ENCODE measurements around the gene CLRN3. TPM values are rescaled to one million over a fixed set of nuclear protein-coding genes. Genes with fewer than 3 reads are reported as not detected.

The CLRN3 gene
- total and polyA plus RNA-seq, 7 donors, result 0.03 TPM; not detected in 6

DNA sequence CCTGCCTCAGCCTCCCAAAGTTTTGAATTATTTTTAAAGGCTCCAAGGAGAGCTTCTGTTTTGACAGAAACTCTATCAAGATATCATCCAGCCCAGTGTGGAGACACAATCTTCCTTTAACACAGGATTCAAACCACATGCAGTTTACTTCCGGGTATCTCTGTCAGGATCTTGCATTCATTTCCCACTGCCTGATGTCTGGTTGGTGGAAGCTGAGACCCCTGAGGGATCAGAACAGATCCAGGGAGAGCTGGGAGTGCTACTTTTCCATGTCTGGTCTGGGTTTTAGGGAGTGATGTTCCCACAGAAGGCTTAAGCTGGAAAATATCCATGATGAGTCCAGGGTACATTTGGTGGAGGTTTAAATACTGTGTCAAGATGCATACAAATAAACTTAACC lies 30.9 kb upstream of the CLRN3 start:
- intact Hi-C loops (cut with DNase I), result no loop called here
- peaks cover 40% of the 10 kb centered on the region for H3K4me1 ChIP-seq

DNA sequence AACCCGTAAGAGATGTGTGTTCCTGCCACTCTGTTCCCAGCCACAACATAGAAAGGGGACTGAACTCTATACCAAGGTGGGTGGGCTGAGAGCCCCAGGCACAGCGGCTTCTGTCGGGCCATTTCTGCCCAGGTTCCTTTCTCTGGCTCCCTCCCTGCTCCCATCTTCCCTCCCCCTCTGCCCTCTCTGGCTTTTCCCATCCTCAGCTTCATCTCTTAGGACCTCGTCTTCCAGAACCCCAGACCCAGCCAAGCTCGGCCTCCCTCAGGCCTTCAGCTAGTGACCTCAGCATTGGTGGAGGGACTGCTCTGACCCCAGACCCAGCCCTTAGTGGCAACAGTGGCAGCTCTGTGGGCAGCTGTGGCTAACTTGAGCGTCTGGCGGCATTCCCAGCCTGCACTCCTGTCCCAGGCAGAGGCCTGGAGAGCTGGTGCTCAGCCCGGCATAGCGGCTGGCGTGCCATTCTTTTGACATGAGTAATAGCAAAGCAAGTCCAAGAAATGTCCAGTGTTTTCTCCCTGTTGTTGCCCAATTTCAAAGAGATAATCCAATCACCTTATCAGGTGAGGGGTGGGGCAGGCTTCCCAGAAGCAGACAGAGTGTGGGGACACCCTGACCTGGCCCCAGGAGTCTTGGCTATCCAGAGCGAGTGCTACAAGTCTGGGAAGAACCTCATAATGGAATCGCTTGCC lies 30.1 kb upstream of the CLRN3 start:
- intact Hi-C loops (cut with DNase I), result no loop called here
- WGBS, 3 donors, result 38 to 55% (median 40%) methylated on average over 12 of the region's 12 CpGs
- Histone ChIP-seq H3K4me1 (peaks cover 47% of the 10 kb centered on the region), H3K27me3 (ENCODE audit: insufficient read depth in 3 of 3, low read length in 2 of 3) (no peaks in the 10 kb centered on the region), H3K36me3 (ENCODE audit: insufficient read depth in 1 of 2, low read depth in 1 of 2) (no peaks in the 10 kb centered on the region), H3K9me3 (no peaks in the 10 kb centered on the region), H3K27ac (peak overlapping the region; percentile 65), H3K4me3 (no peak overlapping the region)
- ATAC-seq (peak; percentile 84 to 90 (median 87)), DNase-seq (peak; percentile 80 to 90)
- TF ChIP-seq, protein P1, sequence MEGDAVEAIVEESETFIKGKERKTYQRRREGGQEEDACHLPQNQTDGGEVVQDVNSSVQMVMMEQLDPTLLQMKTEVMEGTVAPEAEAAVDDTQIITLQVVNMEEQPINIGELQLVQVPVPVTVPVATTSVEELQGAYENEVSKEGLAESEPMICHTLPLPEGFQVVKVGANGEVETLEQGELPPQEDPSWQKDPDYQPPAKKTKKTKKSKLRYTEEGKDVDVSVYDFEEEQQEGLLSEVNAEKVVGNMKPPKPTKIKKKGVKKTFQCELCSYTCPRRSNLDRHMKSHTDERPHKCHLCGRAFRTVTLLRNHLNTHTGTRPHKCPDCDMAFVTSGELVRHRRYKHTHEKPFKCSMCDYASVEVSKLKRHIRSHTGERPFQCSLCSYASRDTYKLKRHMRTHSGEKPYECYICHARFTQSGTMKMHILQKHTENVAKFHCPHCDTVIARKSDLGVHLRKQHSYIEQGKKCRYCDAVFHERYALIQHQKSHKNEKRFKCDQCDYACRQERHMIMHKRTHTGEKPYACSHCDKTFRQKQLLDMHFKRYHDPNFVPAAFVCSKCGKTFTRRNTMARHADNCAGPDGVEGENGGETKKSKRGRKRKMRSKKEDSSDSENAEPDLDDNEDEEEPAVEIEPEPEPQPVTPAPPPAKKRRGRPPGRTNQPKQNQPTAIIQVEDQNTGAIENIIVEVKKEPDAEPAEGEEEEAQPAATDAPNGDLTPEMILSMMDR (IDR thresholded peaks at IDR 0.05), result no peak

More for the DNA sequence above, 30.9 kb upstream of the CLRN3 start:
- ATAC-seq, result no peak
- peak overlapping the region; percentile 65 for H3K27ac ChIP-seq
- TF ChIP-seq, protein P1 (IDR thresholded peaks at IDR 0.05), result no peak
- no peaks in the 10 kb centered on the region for H3K9me3 ChIP-seq
- no peak for DNase-seq
- no peaks in the 10 kb centered on the region for H3K27me3 ChIP-seq (ENCODE audit: insufficient read depth in 3 of 3, low read length in 2 of 3)
- no peaks in the 10 kb centered on the region for H3K36me3 ChIP-seq (ENCODE audit: insufficient read depth in 1 of 2, low read depth in 1 of 2)
- WGBS, 3 donors, result 42 to 58% (median 53%) methylated on average over 1 of the region's 1 CpG
- no peak overlapping the region for H3K4me3 ChIP-seq

DNA sequence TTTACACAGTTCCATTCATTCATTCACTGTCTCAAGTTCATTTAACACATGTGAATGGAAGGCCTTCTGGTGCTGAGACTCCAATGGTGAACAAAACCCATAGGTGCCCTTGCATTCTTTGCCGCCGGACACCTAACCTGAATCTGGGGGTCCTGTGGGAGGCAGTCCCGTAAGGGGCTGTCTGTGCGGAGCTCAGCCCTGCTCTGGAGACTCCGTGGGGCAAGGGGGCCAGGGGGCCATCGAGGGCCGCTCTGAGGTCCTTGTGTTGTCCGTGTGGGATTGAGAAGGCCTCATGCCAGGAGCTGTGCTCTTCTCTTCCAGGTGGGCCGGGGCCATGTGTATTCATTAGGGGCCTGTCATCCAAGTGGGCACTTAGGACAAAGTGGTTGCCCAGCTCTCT lies 29.5 kb upstream of the CLRN3 start:
- Histone ChIP-seq H3K27me3 (ENCODE audit: insufficient read depth in 3 of 3, low read length in 2 of 3) (no peaks in the 10 kb centered on the region), H3K4me1 (peaks cover 47% of the 10 kb centered on the region), H3K27ac (peak overlapping the region; percentile 65), H3K9me3 (no peaks in the 10 kb centered on the region), H3K36me3 (ENCODE audit: insufficient read depth in 1 of 2, low read depth in 1 of 2) (no peaks in the 10 kb centered on the region), H3K4me3 (no peak overlapping the region)
- ATAC-seq (no peak), DNase-seq (no peak)
- intact Hi-C loops (cut with DNase I), result no loop called here
- 86 to 91% (median 87%) methylated on average over 9 of the region's 9 CpGs for WGBS, 3 donors
- TF ChIP-seq, protein P1 (IDR thresholded peaks at IDR 0.05), result no peak

DNA sequence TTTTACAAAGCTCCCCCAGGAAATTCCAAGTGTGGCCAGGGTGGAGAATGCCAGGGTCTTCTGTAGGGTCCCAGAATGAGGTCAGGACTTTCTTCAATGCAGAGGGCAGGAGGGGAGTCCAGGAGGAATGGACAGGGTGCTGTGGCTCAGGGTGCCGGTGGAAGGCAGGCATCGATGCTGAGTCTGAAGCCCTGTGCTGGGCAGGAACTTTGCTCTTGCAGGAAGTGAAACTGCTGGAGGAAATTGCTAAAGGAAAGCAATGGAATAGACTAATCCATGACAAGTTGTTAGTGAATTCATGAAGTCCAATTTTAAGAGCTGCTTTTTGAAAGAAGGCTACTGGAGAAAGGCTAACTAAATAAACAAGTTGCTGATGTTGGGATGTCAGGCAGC lies 29.0 kb upstream of the CLRN3 start:
- no peaks in the 10 kb centered on the region for H3K36me3 ChIP-seq (ENCODE audit: insufficient read depth in 1 of 2, low read depth in 1 of 2)
- DNase-seq, result no peak

More for the DNA sequence above, 29.0 kb upstream of the CLRN3 start:
- no peak for ATAC-seq
- H3K27ac ChIP-seq, result no peak overlapping the region
- TF ChIP-seq, protein P1 (IDR thresholded peaks at IDR 0.05), result no peak
- WGBS, 3 donors, result 45 to 82% (median 56%) methylated on average over 2 of the region's 2 CpGs
- H3K4me1 ChIP-seq, result peaks cover 47% of the 10 kb centered on the region
- no peak overlapping the region for H3K4me3 ChIP-seq
- H3K9me3 ChIP-seq, result no peaks in the 10 kb centered on the region
- intact Hi-C loops (cut with DNase I), result no loop called here
- no peaks in the 10 kb centered on the region for H3K27me3 ChIP-seq (ENCODE audit: insufficient read depth in 3 of 3, low read length in 2 of 3)
